ENCODE data around the gene FMO1.

- TF ChIP-seq, protein P1, sequence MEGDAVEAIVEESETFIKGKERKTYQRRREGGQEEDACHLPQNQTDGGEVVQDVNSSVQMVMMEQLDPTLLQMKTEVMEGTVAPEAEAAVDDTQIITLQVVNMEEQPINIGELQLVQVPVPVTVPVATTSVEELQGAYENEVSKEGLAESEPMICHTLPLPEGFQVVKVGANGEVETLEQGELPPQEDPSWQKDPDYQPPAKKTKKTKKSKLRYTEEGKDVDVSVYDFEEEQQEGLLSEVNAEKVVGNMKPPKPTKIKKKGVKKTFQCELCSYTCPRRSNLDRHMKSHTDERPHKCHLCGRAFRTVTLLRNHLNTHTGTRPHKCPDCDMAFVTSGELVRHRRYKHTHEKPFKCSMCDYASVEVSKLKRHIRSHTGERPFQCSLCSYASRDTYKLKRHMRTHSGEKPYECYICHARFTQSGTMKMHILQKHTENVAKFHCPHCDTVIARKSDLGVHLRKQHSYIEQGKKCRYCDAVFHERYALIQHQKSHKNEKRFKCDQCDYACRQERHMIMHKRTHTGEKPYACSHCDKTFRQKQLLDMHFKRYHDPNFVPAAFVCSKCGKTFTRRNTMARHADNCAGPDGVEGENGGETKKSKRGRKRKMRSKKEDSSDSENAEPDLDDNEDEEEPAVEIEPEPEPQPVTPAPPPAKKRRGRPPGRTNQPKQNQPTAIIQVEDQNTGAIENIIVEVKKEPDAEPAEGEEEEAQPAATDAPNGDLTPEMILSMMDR (IDR thresholded peaks at IDR 0.05), result no peak
- TF ChIP-seq POLR2A (IDR thresholded peaks at IDR 0.05), result no peak
These were observed 85.8 kb downstream of the FMO1 start for GRCh38 chr1:171334024-171334640.

Measured in ovary (tissue), 3 donors.